Forelimb muscle (tissue), 1 donor: ENCODE data around the gene MRPS12. TPM values are rescaled to one million over a fixed set of nuclear protein-coding genes. Genes with fewer than 3 reads are reported as not detected.

Source experiments
- DNase-seq: peaks from one replicate; pipeline ENCODE4 v3.0.0-alpha.2; 2013; ENCODE audit warnings: low read depth
- polyA plus RNA-seq: library from polyadenylated mRNA; unstranded; fragments of 120-200 nt; gene quantifications from one replicate; pipeline ENCODE4 v1.2.1, GENCODE V29; 2013; ENCODE audit not compliant: insufficient read length

MRPS12 gene
- polyA plus RNA-seq, 1 donor: 18.5 TPM

DNA sequence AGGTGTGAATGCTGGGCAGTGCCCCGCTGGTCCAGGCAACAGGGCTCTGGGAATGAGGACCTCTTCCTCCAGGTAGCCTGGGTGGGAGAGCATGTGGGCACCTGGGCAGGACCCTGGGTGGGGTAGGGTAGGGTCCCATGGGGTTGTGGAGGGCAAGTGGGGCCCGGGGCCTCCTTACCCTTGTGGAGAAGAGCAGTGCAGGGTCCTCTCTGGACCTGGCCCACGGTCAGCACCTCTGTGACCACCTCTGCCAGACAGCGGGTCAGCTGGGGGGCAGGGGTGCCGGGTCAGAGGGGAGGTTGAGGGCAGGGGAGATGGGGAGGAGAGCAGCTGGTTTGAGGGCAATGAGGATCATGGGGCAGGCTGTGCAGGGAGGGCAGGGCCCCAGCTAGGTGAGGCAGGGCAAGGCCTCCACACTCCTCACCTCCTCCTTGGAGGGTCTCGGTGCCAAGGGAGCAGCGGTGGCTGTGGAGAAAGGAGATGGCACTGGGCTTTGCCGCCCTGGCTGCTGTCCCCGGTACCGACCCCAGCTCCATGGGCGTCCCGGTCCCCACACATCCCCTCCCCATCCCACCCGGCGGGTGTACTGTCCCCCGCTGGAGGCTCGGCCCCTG is 19.2 kb upstream of the MRPS12 start:
- DNase-seq: no peak

DNA sequence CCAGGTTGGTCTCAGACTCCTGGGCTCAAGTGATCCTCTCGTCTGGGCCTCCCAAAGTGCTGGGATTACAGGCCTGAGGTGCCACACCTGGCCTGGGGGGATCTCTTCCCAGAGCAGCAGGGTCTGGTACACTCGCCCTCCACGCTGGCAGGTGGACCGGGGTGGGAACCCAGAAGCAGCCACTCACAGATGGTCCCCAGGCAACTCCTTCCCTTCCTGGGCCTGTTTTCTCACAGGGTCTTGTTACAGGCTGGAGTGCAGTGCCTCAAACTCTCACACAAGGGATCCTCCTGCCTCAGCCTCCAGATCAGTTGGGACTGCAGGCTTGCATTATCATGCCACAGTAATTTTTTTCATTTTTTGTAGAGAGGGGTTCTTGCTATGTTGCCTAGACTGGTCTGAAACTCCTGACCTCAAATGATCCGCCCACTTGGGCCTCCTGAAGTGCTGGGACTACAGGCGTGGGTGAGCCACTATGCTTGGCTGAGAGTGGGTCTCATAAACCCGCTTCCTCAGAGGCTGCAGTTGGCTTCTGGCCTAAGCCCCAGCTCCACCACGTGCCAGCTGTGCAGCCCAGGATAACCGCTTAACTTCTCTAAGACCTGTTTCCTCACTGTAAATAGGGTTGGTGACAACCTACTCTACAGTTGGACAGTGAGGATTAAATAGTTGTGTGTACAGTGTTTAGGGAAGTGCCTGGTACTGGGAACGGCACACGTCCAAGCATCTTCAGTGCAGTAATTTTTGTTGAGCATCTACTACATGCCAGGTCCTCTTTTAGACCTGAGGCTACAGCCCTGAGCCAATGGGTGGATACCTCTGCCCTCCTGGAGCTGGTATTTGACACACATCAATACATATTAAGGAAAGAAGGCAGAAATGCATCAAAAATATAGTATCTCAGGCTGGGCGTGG is 17.9 kb upstream of the MRPS12 start:
- no peak for DNase-seq

DNA sequence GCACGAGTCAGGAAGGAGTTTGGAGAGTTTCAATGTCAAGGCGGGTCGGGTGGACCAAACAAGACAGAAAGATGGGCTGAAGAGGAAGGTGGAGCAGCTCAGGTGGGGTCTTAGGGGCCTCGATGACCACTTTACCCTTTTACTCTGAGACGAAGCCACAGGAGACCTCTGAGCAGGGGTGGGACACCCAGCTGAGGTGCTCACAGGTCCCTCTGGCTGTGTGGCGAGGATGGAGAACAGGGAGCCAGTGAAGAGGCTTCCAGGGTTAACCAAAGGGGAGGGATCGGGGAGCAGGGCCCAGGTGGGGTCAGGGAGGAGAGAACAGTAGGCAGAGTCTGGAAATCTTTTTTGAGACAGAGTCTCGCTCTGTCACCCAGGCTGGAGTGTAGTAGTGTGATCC is 16.8 kb upstream of the MRPS12 start:
- DNase-seq: no peak

DNA sequence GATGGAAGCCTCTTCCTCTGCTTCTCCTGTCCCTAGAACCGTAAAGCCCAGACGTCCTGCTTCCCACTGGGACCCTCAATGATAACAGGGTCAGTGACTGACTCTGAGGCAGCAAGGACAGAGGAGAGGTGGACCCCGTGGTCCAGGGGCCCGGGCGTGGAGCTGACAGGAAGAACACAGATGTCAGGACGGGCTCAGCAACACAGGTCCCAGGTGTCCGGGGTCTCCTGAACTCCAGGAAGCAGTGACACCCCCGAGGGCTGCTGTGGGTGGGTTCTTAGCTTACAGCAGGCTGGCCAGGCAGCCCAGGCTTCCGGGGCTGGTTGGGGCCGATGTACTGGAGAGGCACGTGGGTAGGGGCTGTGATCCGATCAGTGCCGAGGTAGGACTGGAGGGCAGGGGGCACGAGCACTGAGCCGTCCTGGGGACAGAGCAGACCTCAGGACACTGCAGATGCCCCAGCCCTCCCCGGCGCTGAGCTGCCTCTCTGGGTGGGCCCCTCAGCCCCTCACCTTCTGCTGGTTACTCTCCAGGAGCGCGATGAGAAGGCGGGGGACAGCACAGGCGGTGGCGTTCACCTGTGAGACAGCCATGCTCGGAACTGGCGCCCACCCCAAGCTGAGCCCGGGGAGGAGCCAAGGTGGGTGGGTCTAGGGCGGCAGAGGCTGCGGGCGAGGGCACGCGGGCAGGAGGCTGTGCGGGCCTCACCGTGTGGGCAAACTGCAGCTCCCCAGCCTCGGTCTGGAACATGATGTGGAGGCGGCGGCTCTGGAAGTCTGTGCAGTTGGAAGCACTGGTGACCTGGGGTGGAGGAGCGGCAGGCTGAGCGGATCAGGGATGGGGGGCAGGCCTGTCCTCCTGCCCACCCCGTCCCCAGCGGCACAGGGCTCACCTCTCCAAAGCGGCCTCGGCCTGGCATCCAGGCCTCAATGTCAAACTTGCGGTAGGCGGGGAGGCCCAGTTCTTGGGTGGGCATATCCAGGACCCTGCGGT is 15.1 kb upstream of the MRPS12 start:
- no peak for DNase-seq

DNA sequence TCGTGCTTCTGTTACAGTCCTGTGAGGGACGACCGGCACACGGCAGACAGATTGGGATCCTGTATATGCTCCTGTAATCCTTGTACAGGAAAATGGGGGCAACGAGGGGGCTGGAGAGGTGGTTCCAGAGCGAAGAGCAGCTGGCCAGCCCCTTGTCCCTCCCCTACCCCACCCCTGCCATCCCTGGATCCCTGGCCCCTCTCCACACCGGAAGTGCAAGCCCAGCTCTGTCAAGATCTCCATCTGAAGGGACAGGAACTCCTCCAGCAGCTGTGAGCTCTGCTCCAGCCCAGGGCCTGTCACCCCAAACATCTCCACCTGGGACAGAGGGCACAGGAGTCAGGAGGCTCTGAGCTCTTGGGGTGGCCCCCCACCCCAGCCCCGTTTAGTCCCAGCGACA is 13.2 kb upstream of the MRPS12 start:
- no peak for DNase-seq

DNA sequence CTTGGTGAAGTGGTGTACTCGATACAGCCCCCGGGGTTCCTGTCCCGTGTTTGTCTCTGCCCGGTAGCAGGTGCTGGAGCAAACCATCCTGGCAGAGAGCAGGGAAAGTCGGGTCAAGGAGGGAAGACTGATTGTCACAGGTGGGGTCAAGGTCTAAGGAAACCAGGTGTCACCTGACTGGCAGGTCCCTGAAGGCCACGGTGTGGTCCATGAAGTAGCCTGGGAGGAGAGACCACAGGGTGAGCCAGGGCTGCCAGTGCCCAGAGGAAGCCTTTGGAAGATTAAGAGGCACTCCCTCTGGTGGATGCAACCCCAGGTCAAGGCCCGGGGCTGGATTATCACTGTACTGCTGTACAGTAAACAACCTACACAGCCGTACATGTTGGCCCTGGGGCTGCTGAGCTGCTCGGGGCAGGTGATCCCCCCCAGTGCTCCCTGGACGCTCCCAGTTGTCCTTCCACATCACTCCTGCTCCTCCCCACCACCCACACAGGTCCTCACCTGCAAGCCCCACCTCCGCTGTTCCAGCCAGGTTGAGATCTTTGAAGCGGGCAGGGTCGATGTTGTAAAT is 12.7 kb upstream of the MRPS12 start:
- DNase-seq: no peak

DNA sequence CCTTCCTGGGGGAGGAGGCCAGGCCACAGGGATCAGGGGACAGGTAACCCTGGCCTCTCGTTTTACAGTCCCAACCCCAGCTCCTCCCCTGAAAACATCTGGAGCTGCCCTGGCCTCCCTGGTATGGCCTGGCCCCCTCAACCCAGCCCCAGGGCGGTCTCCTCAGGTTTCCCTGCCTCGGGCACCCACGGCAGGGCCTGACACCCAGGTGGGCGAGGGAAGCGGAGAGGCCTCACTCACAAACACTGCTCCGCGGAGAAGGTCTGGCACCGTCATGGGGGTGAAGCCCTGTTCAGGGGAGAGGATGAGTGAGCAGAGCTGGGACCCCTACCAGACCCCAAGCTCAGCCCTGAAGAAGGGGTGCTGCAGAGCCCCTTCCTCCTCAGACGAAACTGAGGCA is 12.2 kb upstream of the MRPS12 start:
- DNase-seq: no peak

DNA sequence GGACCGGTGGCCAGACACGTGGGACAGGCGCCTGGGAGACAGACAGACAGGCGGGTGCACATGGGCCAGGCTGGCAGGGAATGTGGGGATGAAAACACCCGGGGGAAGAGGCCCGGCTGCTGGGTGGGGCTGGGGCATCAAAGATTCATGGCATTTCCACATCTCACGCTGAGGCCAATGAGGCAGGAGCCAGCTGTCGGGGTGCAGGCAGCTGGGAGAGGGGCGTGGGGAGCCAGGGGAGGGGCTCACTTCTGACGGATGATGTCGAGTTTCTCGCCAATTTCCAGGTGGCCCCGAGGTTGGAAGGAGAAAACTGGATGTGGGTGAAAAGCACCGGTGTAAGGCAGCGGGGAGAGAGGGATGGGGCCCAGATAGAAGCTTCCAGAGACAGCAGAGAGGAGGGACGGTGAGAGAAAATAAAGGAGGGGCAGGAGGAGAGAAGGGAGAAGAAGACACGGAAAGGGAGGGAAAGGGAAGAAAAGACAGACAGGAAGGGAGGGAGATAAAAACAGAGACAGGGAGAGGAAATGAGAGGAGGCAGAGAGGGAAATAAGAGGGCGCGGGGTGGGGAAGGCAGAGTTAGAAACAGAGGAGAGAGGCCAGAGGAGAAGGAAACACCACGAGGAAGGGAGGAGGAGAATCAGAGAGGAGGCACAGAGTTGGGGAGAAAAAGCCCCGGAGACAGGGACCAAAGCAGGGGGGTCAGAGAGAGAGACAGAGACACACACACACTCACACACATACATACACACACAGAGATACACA is 10.7 kb upstream of the MRPS12 start:
- no peak for DNase-seq

DNA sequence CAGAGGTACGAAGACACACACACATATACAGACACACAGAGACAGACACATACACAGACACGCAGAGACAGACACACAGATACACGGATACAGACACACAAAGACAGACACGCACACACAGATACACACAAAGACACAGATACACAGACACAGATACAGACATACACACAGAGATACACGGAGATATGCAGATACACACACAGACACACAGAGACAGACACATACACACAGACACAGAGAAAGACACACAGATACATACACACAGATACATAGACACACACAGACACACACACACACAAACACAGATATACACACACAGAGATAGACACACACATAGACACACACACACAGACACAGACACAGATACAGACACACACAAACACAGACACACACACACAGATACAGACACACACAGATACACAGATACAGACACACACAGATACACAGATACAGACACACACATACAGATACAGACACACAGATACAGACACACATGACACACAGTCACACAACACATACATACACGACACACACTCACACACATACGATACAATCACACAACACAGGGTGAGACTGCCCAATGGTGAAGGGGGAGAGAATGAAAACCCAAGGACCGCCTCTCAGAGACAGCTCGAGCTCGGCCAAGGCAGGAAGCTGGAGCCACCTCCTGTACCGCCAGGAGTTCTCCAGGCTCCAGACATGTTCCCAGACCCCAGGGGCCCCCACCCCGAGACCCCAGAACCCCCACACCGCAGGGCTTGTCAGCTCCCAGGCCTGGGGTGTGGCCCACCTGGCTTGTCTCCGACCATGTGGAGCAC is 9.9 kb upstream of the MRPS12 start:
- DNase-seq: no peak

DNA sequence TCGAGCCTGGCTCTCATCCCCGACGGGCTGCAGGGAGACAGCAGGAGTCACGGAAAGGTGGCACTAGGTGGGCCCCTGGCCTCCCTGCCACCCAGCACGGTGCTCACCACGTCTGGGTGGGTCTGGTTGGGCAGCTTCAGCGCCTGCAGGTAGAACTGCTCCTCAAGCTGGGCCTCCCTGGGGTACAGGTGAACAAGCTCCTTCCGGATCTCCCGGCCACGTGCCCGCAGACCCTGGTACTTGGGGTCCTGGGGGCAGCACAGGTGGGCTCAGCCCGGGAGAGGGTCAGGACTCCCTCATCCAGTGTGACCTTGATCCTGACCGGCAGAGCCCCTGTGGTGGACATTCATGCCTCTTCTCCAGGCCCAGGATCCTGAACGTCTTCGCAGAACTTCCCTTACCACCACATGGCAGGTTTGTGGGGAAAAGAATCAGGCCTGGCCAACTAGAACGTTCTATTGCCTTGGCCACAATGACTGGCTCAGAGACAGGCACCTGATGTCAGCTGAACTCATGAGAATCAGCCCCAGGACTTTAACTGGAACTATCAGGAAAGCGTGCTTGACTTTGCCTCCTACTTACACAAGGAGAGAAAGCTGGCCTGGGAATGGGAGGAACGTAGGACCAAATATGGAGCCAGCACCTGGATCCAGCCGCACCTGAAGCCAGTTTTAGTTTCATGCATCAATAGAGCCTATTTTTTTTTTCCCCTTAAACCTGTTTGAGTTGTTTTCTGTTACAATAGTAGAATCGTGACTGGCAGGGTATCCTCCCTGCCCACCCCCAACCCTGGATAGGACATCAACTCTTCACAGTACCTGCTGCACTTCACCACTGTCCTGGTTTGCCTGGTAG is 9.1 kb upstream of the MRPS12 start:
- DNase-seq: no peak

DNA sequence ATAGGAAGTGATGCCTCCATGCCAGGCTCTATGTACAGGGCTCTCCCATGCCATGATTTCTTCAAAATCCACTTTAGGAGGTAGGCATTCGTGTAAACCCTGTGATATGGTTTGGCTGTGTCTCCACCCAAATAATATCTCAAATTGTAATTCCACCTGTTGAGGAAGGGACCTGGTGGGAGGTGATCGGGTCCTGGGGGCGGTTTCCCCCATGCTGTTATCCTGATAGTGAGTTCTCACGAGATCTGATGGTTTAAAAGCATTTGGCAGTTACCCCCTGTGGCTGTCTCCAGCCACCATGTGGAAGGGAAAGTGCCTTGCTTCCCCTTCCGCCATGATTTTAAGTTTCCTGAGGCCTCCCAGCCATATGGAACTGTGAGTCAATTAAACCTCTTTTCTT is 8.3 kb upstream of the MRPS12 start:
- DNase-seq: no peak

DNA sequence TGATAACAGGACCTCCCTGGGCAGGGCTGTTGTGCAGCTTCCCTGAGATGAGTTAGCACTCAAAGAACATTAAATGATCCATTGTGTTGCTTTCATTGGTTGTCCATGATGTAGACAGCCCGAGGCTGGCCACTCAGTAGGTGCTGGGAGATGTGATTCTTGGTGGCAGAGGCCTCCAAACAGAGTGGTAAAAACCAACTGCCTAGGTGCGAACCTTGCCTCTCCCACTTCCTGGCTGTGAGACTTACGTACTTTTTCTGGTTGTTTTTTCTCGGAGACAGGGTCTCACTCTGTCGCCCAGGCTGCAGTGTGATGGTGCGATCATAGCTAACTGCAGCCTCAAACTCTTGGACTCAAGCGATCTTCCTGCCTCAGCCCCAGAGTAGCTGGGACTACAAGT is 6.4 kb upstream of the MRPS12 start:
- no peak for DNase-seq

DNA sequence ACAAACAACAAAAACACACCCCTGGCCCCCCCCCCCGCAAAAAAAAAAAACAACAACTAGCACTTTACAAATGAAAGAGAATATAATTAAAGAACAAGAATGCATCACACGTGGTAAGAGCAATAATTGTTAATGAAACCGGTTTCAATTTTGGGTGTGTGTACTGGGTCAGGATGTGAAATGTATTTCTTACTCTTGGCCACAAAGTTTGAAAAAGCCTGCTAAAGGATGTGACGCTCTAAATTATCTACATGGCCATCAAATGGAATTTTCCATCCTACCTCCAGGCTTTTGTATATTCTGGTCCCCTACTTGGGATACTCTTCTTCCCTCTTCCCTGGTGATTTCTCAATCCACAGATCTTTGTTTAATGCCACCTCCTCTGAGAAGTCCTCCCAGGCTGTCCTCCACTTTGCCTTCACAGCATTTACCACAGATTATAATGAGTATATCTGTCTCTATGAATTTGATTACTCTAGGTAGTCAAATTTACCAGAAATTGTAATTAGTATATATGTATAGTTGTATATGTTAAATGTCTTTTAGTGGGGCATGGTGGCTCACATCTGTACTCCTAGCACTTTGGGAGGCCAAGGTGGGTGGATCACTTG is 2.2 kb upstream of the MRPS12 start:
- no peak for DNase-seq

DNA sequence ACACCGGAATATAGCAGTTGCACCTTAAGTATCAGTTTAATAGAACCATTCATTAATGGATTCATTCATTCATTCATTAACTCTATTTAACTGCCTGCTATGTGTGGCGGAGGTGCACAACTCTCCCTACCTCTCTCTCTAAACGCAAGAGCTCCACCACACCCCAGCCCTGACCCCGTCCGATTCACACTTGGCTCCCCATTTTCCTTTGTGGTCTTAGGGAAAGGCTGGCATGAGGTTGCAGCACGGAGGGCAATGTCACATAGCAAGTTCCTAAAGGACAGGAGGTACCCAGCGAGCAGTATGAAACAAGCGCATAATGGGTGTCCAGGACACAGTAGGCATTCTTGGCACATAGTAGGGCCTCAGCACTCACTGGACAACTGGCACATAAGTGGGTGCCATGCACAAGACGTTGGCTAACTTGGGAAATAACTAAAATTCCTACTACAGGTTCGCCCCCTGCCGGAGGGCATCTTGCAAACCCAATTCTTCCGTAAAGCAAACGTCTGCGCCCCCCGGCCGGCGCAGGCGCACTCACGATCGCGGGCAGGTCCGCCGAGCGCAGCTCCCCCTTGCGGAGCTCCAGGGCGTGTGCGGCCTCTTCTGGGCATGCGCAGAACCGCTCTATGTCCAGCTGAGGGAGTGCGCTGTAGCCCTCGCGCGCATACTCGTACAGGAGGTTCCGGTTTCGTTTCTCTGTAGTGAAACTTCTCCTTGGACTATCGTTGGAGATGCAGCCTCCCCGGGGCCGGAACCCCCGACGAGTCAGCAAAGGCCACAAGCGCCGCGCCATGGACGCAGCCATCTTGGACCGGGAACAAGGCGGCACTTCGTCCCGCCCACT is 592 bp upstream of the MRPS12 start, which contains the start of gene SARS2:
TSS of gene SARS2 (minus strand) at position 835 of the 847 bp plus-strand sequence. CDS start at position 808, 27 bp downstream.
- DNase-seq: peak; percentile 74

DNA sequence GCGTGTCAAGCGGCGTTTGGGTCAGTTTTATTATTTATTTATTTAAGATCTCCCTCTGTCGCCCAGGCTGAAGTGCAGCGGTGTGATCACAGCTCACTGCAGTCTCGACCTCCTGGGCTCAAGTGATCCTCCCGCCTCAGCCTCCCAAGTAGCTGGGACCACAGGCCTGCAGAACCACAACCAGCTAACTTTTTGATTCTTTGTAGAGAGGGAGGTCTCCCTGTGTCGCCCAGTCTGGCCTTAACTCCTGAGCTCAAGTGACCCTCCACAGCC is 713 bp downstream of the MRPS12 start:
- no peak for DNase-seq

DNA sequence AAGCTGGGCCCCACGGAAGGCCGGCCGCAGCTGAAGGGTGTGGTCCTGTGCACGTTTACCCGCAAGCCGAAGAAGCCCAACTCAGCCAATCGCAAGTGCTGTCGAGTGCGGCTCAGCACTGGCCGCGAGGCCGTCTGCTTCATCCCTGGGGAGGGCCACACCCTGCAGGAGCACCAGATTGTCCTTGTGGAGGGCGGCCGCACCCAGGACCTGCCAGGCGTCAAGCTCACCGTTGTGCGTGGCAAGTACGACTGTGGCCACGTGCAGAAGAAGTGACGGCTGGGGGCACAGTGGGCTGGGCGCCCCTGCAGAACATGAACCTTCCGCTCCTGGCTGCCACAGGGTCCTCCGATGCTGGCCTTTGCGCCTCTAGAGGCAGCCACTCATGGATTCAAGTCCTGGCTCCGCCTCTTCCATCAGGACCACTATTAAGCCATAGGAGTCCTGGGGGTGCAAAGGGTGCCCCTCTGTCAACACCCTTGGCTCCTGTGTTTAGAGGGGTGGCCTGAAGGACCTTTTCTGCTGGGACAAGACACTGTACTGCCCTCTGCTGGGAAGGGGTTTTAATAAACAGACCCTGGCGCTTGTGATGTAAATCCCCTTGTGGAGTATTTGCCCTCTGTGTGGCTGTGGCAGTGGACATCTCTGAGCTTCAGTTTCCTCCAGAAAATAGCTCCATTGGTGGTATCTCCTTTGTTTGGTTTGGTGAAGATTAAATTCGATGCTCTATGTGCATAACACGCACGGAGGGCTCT is 1.9 kb downstream of the MRPS12 start:
- no peak for DNase-seq

DNA sequence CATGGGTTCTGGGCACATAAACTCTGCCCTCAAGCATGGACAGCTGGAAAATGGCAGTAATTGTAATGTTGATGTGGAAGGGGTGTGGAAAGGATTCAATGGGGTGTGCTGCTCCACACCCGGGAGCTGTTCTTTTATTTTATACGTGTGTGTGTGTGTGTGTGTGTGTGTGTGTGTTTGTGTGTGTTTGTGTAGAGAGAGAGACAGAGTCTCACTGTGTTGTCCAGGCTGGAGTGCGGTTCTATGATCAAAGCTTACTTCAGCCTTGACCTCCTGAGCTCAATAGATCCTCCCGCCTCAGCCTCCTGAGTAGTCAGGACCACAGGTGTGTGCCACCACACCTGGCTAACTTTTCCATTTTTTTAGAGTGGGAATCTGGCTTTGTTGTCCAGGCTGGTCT is 2.8 kb downstream of the MRPS12 start:
- DNase-seq: no peak
